GM12878 (cell line): ENCODE measurements around the gene OLA1. TPM values are rescaled to one million over a fixed set of nuclear protein-coding genes. Genes with fewer than 3 reads are reported as not detected.
A peak's percentile ranks its signal among the peaks of the same experiment; 100 is the strongest.

Experiments used
- ATAC-seq: fragments of 200-7000 bp; cut with Tn5 transposase; 3 replicates; pipeline ENCODE4 v1.9.1; 2020; ENCODE audit warnings: mild to moderate bottlenecking, moderate library complexity
- BruUV-seq: library from RNA; stranded (reverse); fragments of 400-500 nt; replicated peaks from 2 replicates; lab custom pipeline; 2021; lab: Mats Ljungman, UMichigan
- CTCF ChIA-PET: fragments of 300-600 bp; sonication (Branson Sonifier 250); formaldehyde crosslinking; extraction: SDS; loops from one replicate; lab custom pipeline; 2021; ENCODE audit warnings: inconsistent platforms; lab: Yijun Ruan, JAX
- POLR2A ChIA-PET: fragments of 350-600 bp; formaldehyde crosslinking; extraction: SDS; loops from one replicate; lab custom pipeline; 2021; ENCODE audit warnings: inconsistent platforms; lab: Charles Lee
- RAD21 ChIA-PET: fragments of 300-600 bp; sonication (Branson Sonifier 250); formaldehyde crosslinking; loops from one replicate; lab custom pipeline; 2023; ENCODE audit warnings: antibody characterized with exemption; ENCODE audit not compliant: unreplicated experiment; lab: Charles Lee
- SMC1A ChIA-PET: fragments of 300-600 bp; sonication (Branson Sonifier 250); formaldehyde crosslinking; loops from one replicate; lab custom pipeline; 2023; ENCODE audit not compliant: unreplicated experiment, uncharacterized antibody; lab: Charles Lee
- DNase-seq: peaks from one replicate; pipeline ENCODE4 v3.0.0-alpha.2; 2011; ENCODE audit warnings: low read depth, low spot score
- FAIRE-seq: peaks from 3 replicates; lab custom pipeline; 2011; peaks lifted over from hg19 to GRCh38; lab: Jason Lieb, UNC
- H2AFZ ChIP-seq: 2 replicates; pipeline ENCODE4 v1.6.0; 2011; ENCODE audit warnings: low read depth, low read length, control low read depth; ENCODE audit not compliant: control insufficient read depth
- H3K27ac ChIP-seq: 2 replicates; pipeline ENCODE4 v1.5.1; 2011; ENCODE audit warnings: control low read depth; ENCODE audit not compliant: control insufficient read depth, insufficient read depth
- H3K27me3 ChIP-seq, 2 experiments: replicated peaks in 1 of 2; 2 replicates each; pipeline versions ENCODE4 v1.6.0 to v1.6.1; 2011; ENCODE audit warnings: low read length in 1 of 2; ENCODE audit not compliant: control insufficient read depth in 2 of 2, insufficient read depth in 2 of 2
- H3K36me3 ChIP-seq, 2 experiments: 2 replicates each; pipeline ENCODE4 v1.5.1; 2011; ENCODE audit warnings: low read length in 1 of 2; ENCODE audit not compliant: control insufficient read depth in 2 of 2, insufficient read depth in 2 of 2
- H3K4me1 ChIP-seq: 2 replicates; pipeline ENCODE4 v1.6.1; 2011; ENCODE audit warnings: mild to moderate bottlenecking, low read length, moderate library complexity, mixed read lengths; ENCODE audit not compliant: control insufficient read depth, insufficient read depth
- H3K4me2 ChIP-seq: 2 replicates; pipeline ENCODE4 v1.6.0; 2011; ENCODE audit warnings: control low read depth; ENCODE audit not compliant: control insufficient read depth, insufficient read depth
- H3K4me3 ChIP-seq: fragments of 200-600 bp; sonication (generic); 2 replicates; pipeline ENCODE4 v1.5.1; 2016
- H3K79me2 ChIP-seq: 2 replicates; pipeline ENCODE4 v1.6.0; 2011; ENCODE audit warnings: low read length; ENCODE audit not compliant: control insufficient read depth, insufficient read depth
- H3K9ac ChIP-seq: 2 replicates; pipeline ENCODE4 v1.8.0; 2011; ENCODE audit warnings: low read length, control low read depth, mixed read lengths; ENCODE audit not compliant: control insufficient read depth, insufficient read depth
- H3K9me3 ChIP-seq: replicated peaks from 3 replicates; pipeline ENCODE4 v1.5.1; 2011; ENCODE audit warnings: mild to moderate bottlenecking, low read length; ENCODE audit not compliant: control insufficient read depth, insufficient read depth
- H4K20me1 ChIP-seq: 2 replicates; pipeline ENCODE4 v1.6.0; 2011; ENCODE audit not compliant: control insufficient read depth, insufficient read depth
- BRCA1 ChIP-seq: IDR thresholded peaks from 2 replicates; pipeline ENCODE4 v1.6.1; 2011; ENCODE audit warnings: low read depth, low read length, improper control_type of control experiment
- CBFB ChIP-seq: IDR thresholded peaks from 2 replicates; pipeline ENCODE4 v1.6.1; 2016; ENCODE audit warnings: antibody characterized with exemption, low read depth
- CBX3 ChIP-seq: fragments of 200-600 bp; sonication (generic); IDR thresholded peaks from 2 replicates; pipeline ENCODE4 v1.6.1; 2016; ENCODE audit warnings: low read depth, borderline replicate concordance
- JUND ChIP-seq: IDR thresholded peaks from 2 replicates; pipeline ENCODE4 v1.6.1; 2012; ENCODE audit warnings: low read depth, mild to moderate bottlenecking, low read length, improper control_type of control experiment, moderate library complexity
- MEF2B ChIP-seq: fragments of 450-650 bp; IDR thresholded peaks from 2 replicates; pipeline ENCODE4 v1.6.1; 2018; ENCODE audit warnings: mild to moderate bottlenecking, moderate library complexity; ENCODE audit not compliant: partially characterized antibody, poor library complexity, severe bottlenecking
- MYB ChIP-seq: fragments of 150-350 bp; IDR thresholded peaks from 2 replicates; pipeline ENCODE4 v1.6.1; 2014; ENCODE audit warnings: mild to moderate bottlenecking, low read depth, low read length, borderline replicate concordance
- NFYB ChIP-seq: IDR thresholded peaks from 2 replicates; pipeline ENCODE4 v1.6.1; 2011; ENCODE audit warnings: low read depth, mild to moderate bottlenecking, low read length, improper control_type of control experiment, moderate library complexity; ENCODE audit not compliant: insufficient read depth
- PAX5 ChIP-seq: IDR thresholded peaks from 2 replicates; pipeline ENCODE4 v1.6.1; 2011; ENCODE audit warnings: low read depth, low read length, borderline replicate concordance
- SMARCA5 ChIP-seq: fragments of 450-650 bp; IDR thresholded peaks from 2 replicates; pipeline ENCODE4 v1.6.1; 2017; ENCODE audit warnings: mild to moderate bottlenecking
- SUPT20H ChIP-seq: IDR thresholded peaks from 2 replicates; pipeline ENCODE4 v1.6.1; 2011; ENCODE audit warnings: low read depth, mild to moderate bottlenecking, low read length, moderate library complexity, borderline replicate concordance; ENCODE audit not compliant: control insufficient read depth
- TCF7 ChIP-seq: IDR thresholded peaks from 2 replicates; pipeline ENCODE4 v1.6.1; 2014; ENCODE audit warnings: antibody characterized with exemption, borderline replicate concordance
- ZNF217 ChIP-seq: fragments of 450-650 bp; IDR thresholded peaks from 2 replicates; pipeline ENCODE4 v1.6.1; 2017; ENCODE audit warnings: antibody characterized with exemption, mild to moderate bottlenecking
- ZNF274 ChIP-seq: IDR thresholded peaks from one replicate; pipeline ENCODE4 v1.8.0; 2011; ENCODE audit not compliant: insufficient read length, insufficient read depth
- WGBS: methylation state at CpG from one replicate; pipeline ENCODE4 v1.1.6; 2016; ENCODE audit warnings: low lambda C conversion rate; ENCODE audit not compliant: insufficient replicate concordance, insufficient coverage; ENCODE audit errors: missing lambda C conversion rate; 5-methylcytosine and 5-hydroxymethylcytosine counted together
- in situ Hi-C: fragments of 300-500 bp; cut with MboI; formaldehyde crosslinking; loops from 9 replicates; pipeline ENCODE4 v1.14.3; 2018; ENCODE audit warnings: mixed read lengths
- intact Hi-C: fragments of 100-400 bp; cut with micrococcal nuclease; formaldehyde crosslinking; loops from one replicate; pipeline ENCODE4 v1.14.2; 2022; ENCODE audit not compliant: unreplicated experiment
- polyA plus RNA-seq, 11 experiments: library from polyadenylated mRNA; depleted of rRNA in 4 of 11; unstranded in 6 of 11; stranded (reverse) in 5 of 11; fragments of >200 nt; fragmentation: Nextera tagmentation in 4 of 11; fragmentation: Illumina TruSeq in 1 of 11; extraction: Ambion mirVana in 4 of 11; extraction: Trizol in 1 of 11; gene quantifications; 1 replicate in 1 of 11; 2 replicates in 10 of 11; pipeline versions ENCODE4 v1.2.1 to v1.2.3, GENCODE V29; 2011 to 2016; ENCODE audit warnings: inconsistent platforms in 2 of 11, missing spikeins in 2 of 11, low read depth in 1 of 11
- total RNA-seq, 4 experiments: library from RNA; depleted of rRNA in 3 of 4; stranded (reverse); fragments of >200 nt in 3 of 4; fragmentation: Illumina TruSeq in 1 of 4; extraction: Trizol in 1 of 4; gene quantifications; 2 replicates each; pipeline versions ENCODE4 v1.2.1 to v1.2.3, GENCODE V29; 2013 to 2021
- TF ChIP-seq, protein P1 (sequence below): fragments of 450-650 bp; IDR thresholded peaks from 2 replicates; pipeline ENCODE4 v1.6.1; 2016; ENCODE audit warnings: mild to moderate bottlenecking
- TF ChIP-seq, protein P2 (sequence below): fragments of 450-650 bp; IDR thresholded peaks from 2 replicates; pipeline ENCODE4 v1.6.1; 2017; ENCODE audit warnings: low read depth, mild to moderate bottlenecking, moderate library complexity
- TF ChIP-seq, protein P3 (sequence below): fragments of 450-650 bp; formaldehyde crosslinking; IDR thresholded peaks from 2 replicates; pipeline ENCODE4 v1.4.0; 2020; ENCODE audit warnings: mild to moderate bottlenecking, moderate library complexity

Gene OLA1
- total and polyA plus RNA-seq, 10 of the 15 experiments (the other 5 are each of a cell fraction or from before 2014, with no cell fraction given), result 107 to 238 (median 142) TPM

DNA sequence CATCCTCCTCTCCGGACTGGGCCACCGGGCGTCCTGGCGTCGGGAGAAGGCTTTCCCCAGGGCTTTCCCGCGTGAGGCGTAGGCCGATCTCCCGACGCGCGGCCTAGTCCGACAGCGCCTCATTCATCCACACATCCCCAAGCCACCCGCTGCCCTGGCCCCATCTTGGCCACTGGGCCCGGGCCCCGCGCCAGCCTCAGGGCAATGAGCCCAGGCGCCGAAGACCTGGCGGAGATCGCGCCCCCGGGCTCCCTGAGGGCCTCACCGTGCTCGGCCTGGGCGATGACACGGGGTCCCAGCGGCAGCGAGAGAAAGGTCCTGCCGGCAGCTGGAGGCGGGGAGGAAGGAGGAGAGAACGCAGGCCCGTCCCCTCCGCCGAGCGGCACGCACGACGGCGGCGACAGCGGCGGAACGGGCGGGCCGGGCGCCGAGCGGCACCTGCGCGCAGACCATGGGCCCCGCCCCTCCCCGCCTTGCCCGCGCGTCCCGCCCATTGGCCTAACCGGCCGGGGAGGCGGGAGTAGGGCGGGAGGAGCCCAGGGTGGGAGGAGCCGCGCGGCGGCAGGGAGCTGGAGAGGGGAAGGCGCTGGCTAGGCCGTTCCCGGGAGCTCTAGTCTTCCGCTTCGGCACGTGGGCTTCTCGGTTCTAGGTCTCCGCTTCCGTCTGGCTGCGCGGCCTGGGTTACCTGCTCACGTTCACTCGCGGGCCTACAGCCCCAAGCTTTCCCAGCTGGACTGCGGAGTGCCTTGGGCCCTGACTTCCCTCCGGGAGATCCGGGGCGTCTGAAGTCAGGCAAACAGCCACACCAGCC lies at the start of gene OLA1 (continued):
- TF ChIP-seq JUND, result no peak
- TF ChIP-seq NFYB, result peak; percentile 79; the same call in 1 of the 2 replicates
- peak; percentile 49; the same call in 1 of the 2 replicates for TF ChIP-seq SMARCA5
- TF ChIP-seq CBX3, result no peak
- TF ChIP-seq, protein P1, sequence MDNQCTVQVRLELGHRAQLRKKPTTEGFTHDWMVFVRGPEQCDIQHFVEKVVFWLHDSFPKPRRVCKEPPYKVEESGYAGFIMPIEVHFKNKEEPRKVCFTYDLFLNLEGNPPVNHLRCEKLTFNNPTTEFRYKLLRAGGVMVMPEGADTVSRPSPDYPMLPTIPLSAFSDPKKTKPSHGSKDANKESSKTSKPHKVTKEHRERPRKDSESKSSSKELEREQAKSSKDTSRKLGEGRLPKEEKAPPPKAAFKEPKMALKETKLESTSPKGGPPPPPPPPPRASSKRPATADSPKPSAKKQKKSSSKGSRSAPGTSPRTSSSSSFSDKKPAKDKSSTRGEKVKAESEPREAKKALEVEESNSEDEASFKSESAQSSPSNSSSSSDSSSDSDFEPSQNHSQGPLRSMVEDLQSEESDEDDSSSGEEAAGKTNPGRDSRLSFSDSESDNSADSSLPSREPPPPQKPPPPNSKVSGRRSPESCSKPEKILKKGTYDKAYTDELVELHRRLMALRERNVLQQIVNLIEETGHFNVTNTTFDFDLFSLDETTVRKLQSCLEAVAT, result no peak; the same call in 1 of the 2 replicates
- TF ChIP-seq PAX5, result no peak
- no peak for TF ChIP-seq TCF7
- no peak for TF ChIP-seq ZNF274

DNA sequence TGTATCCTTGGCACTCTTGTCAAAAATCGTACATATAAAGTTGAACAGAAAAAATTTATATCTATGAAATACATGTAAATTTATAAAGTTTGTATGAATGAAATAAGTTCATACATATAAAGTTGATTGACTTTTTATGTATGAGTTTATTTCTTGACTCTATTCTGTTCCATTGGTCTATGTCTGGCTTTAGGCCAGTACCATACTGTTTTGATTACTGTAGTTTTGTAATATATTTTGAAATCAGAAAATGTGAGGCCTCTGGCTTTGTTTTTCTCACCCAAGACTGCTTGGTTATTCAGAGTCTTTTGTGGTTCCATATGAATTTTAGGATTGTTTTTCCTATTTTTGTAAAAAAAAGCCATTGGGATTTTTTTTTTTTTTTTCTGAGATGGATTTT lies 44.6 kb upstream of the OLA1 start:
- Histone ChIP-seq H3K79me2 (no peaks in the 10 kb centered on the region), H3K27ac (no peak overlapping the region), H3K9ac (no peak overlapping the region), H3K36me3 (no peaks in the 10 kb centered on the region), H2AFZ (no peak overlapping the region), H3K4me1 (no peaks in the 10 kb centered on the region), H3K4me2 (no peak overlapping the region), H4K20me1 (no peaks in the 10 kb centered on the region), H3K27me3 (no peaks in the 10 kb centered on the region), H3K4me3 (no peak overlapping the region), H3K9me3 (no peaks in the 10 kb centered on the region)
- whole genome bisulfite sequencing, result 67% methylated on average over 1 of the region's 1 CpG
- in situ Hi-C loops (no loop called here), intact Hi-C loops (no loop called here)
- DNase-seq (no peak), ATAC-seq (no peak), FAIRE-seq (no peak)
- ChIA-PET RAD21 (no interaction called here), CTCF (interaction anchor here (0.7 to 1.4 kb wide), 2 partner anchors 8 to 105 kb away, joined by 3 to 4 read pairs; no protein-coding TSS in a partner anchor), SMC1A (no interaction called here), POLR2A (no interaction called here)
- BruUV-seq, result no TSS peak
- no peak for TF ChIP-seq MEF2B
- TF ChIP-seq CBFB, result no peak
- TF ChIP-seq, protein P2, sequence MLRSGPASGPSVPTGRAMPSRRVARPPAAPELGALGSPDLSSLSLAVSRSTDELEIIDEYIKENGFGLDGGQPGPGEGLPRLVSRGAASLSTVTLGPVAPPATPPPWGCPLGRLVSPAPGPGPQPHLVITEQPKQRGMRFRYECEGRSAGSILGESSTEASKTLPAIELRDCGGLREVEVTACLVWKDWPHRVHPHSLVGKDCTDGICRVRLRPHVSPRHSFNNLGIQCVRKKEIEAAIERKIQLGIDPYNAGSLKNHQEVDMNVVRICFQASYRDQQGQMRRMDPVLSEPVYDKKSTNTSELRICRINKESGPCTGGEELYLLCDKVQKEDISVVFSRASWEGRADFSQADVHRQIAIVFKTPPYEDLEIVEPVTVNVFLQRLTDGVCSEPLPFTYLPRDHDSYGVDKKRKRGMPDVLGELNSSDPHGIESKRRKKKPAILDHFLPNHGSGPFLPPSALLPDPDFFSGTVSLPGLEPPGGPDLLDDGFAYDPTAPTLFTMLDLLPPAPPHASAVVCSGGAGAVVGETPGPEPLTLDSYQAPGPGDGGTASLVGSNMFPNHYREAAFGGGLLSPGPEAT, result no peak
- TF ChIP-seq, protein P3, sequence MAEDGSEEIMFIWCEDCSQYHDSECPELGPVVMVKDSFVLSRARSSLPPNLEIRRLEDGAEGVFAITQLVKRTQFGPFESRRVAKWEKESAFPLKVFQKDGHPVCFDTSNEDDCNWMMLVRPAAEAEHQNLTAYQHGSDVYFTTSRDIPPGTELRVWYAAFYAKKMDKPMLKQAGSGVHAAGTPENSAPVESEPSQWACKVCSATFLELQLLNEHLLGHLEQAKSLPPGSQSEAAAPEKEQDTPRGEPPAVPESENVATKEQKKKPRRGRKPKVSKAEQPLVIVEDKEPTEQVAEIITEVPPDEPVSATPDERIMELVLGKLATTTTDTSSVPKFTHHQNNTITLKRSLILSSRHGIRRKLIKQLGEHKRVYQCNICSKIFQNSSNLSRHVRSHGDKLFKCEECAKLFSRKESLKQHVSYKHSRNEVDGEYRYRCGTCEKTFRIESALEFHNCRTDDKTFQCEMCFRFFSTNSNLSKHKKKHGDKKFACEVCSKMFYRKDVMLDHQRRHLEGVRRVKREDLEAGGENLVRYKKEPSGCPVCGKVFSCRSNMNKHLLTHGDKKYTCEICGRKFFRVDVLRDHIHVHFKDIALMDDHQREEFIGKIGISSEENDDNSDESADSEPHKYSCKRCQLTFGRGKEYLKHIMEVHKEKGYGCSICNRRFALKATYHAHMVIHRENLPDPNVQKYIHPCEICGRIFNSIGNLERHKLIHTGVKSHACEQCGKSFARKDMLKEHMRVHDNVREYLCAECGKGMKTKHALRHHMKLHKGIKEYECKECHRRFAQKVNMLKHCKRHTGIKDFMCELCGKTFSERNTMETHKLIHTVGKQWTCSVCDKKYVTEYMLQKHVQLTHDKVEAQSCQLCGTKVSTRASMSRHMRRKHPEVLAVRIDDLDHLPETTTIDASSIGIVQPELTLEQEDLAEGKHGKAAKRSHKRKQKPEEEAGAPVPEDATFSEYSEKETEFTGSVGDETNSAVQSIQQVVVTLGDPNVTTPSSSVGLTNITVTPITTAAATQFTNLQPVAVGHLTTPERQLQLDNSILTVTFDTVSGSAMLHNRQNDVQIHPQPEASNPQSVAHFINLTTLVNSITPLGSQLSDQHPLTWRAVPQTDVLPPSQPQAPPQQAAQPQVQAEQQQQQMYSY (CRISPR knock-in tag), result no peak
- TF ChIP-seq BRCA1, result no peak
- no peak for TF ChIP-seq MYB
- TF ChIP-seq ZNF217, result no peak
- TF ChIP-seq SUPT20H, result no peak
